SK-N-SH (cell line): Measurements from ENCODE around the gene C4orf50. TPM values are rescaled to one million over a fixed set of nuclear protein-coding genes. Genes with fewer than 3 reads are reported as not detected.
A peak's percentile ranks its signal among the peaks of the same experiment; 100 is the strongest.

Source experiments
- CTCF ChIA-PET: fragments of 300-600, 350-600 bp; formaldehyde crosslinking; extraction: SDS; loops from one replicate; lab custom pipeline; 2021; lab: Yijun Ruan, JAX
- POLR2A ChIA-PET: fragments of 350-600 bp; sonication (Branson Sonifier 250); formaldehyde crosslinking; extraction: SDS; loops from one replicate; lab custom pipeline; 2020; ENCODE audit warnings: antibody characterized with exemption, inconsistent platforms; lab: Yijun Ruan, JAX
- DNase-seq: peaks from one replicate; pipeline ENCODE4 v3.0.0; 2012
- H2AFZ ChIP-seq: fragments of 200-600 bp; sonication (generic); 2 replicates; pipeline ENCODE4 v1.8.1; 2016; ENCODE audit warnings: antibody characterized with exemption, mild to moderate bottlenecking, low read depth
- H3F3A ChIP-seq: fragments of 200-600 bp; sonication (generic); replicated peaks from 2 replicates; pipeline ENCODE3; 2016; ENCODE audit warnings: antibody characterized with exemption, mild to moderate bottlenecking; ENCODE audit not compliant: insufficient read depth
- H3K27ac ChIP-seq, 2 experiments: fragments of 200-500 bp in 1 of 2; fragments of 200-600 bp in 1 of 2; sonication (Bioruptor generic) in 1 of 2; sonication (generic), shearing (Covaris generic) in 1 of 2; 2 replicates each; pipeline versions ENCODE4 v1.5.1 to v1.6.1; 2014 to 2016; ENCODE audit warnings: low read depth in 2 of 2, inconsistent platforms in 1 of 2, low read length in 1 of 2, mild to moderate bottlenecking in 1 of 2, mixed read lengths in 1 of 2
- H3K27me3 ChIP-seq: fragments of 200-600 bp; sonication (generic), shearing (Covaris generic); 2 replicates; pipeline ENCODE4 v1.6.1; 2016; ENCODE audit warnings: mixed run types; ENCODE audit not compliant: insufficient read depth
- H3K36me3 ChIP-seq, 2 experiments: fragments of 200-500 bp in 1 of 2; fragments of 200-600 bp in 1 of 2; sonication (Bioruptor generic) in 1 of 2; sonication (generic) in 1 of 2; replicated peaks in 1 of 2; 2 replicates each; pipeline versions ENCODE3 to v1.5.1; 2014 to 2016; ENCODE audit warnings: low read length in 1 of 2, mild to moderate bottlenecking in 1 of 2; ENCODE audit not compliant: insufficient read depth in 2 of 2, control insufficient read depth in 1 of 2
- H3K4me1 ChIP-seq, 2 experiments: fragments of 200-500 bp in 1 of 2; fragments of 200-600 bp in 1 of 2; sonication (Bioruptor generic) in 1 of 2; sonication (generic), shearing (Covaris generic) in 1 of 2; 2 replicates each; pipeline versions ENCODE4 v1.5.1 to v1.6.1; 2014 to 2016; ENCODE audit warnings: low read depth in 1 of 2, low read length in 1 of 2, mixed run types in 1 of 2; ENCODE audit not compliant: insufficient read depth in 2 of 2, control insufficient read depth in 1 of 2
- H3K4me2 ChIP-seq: fragments of 200-600 bp; sonication (generic), shearing (Covaris generic); 2 replicates; pipeline ENCODE4 v1.6.1; 2017; ENCODE audit warnings: mixed run types
- H3K4me3 ChIP-seq, 2 experiments: fragments of 200-500 bp in 1 of 2; fragments of 200-600 bp in 1 of 2; sonication (Bioruptor generic) in 1 of 2; sonication (generic), shearing (Covaris generic) in 1 of 2; 2 replicates each; pipeline versions ENCODE4 v1.5.1 to v1.8.1; 2014 to 2016; ENCODE audit warnings: low read depth in 2 of 2, inconsistent platforms in 1 of 2, low read length in 1 of 2, mild to moderate bottlenecking in 1 of 2, mixed read lengths in 1 of 2, moderate library complexity in 1 of 2
- H3K79me2 ChIP-seq: fragments of 200-600 bp; sonication (generic); 2 replicates; pipeline ENCODE4 v1.8.1; 2017; ENCODE audit warnings: mild to moderate bottlenecking; ENCODE audit not compliant: insufficient read depth
- H3K9ac ChIP-seq: fragments of 200-600 bp; sonication (generic); 2 replicates; pipeline ENCODE4 v1.6.1; 2017; ENCODE audit warnings: mixed run types
- H3K9me2 ChIP-seq: fragments of 200-600 bp; sonication (generic); 2 replicates; pipeline ENCODE4 v1.6.1; 2017; ENCODE audit warnings: mixed run types
- H3K9me3 ChIP-seq: fragments of 200-600 bp; sonication (generic); 2 replicates; pipeline ENCODE4 v1.6.1; 2017; ENCODE audit warnings: mixed run types, mild to moderate bottlenecking, moderate library complexity
- H4K20me1 ChIP-seq: fragments of 200-600 bp; sonication (generic); 2 replicates; pipeline ENCODE4 v1.6.1; 2017; ENCODE audit warnings: mild to moderate bottlenecking, mixed run types; ENCODE audit not compliant: insufficient read depth
- CHD2 ChIP-seq: fragments of 150-350 bp; IDR thresholded peaks from 2 replicates; pipeline ENCODE4 v1.6.1; 2018; ENCODE audit warnings: low read length; ENCODE audit not compliant: partially characterized antibody
- ELF1 ChIP-seq: IDR thresholded peaks from 2 replicates; pipeline ENCODE4 v1.4.0; 2012
- EP300 ChIP-seq, 2 experiments: IDR thresholded peaks; 2 replicates each; pipeline versions ENCODE4 v1.4.0 to v1.6.1; 2012; ENCODE audit warnings: borderline replicate concordance in 1 of 2, low read depth in 1 of 2, low read length in 1 of 2
- EZH2phosphoT487 ChIP-seq: fragments of 200-600 bp; sonication (generic); IDR thresholded peaks from 2 replicates; pipeline ENCODE4 v1.6.1; 2017; ENCODE audit warnings: low read depth, mixed run types, mild to moderate bottlenecking, antibody characterized with exemption, moderate library complexity, borderline replicate concordance
- GABPA ChIP-seq: IDR thresholded peaks from 2 replicates; pipeline ENCODE4 v1.4.0; 2012; ENCODE audit warnings: low read depth, mild to moderate bottlenecking
- IRF3 ChIP-seq: fragments of 150-350 bp; IDR thresholded peaks from 2 replicates; pipeline ENCODE4 v1.6.1; 2016; ENCODE audit warnings: mild to moderate bottlenecking, low read depth, low read length
- MAX ChIP-seq: IDR thresholded peaks from 2 replicates; pipeline ENCODE4 v1.4.0; 2012; ENCODE audit warnings: low read depth
- MEF2A ChIP-seq: IDR thresholded peaks from 2 replicates; pipeline ENCODE4 v1.4.0; 2012; ENCODE audit warnings: low read depth, borderline replicate concordance
- MXI1 ChIP-seq: IDR thresholded peaks from 2 replicates; pipeline ENCODE4 v1.6.1; 2012; ENCODE audit warnings: mild to moderate bottlenecking, low read depth, low read length, improper control_type of control experiment
- POLR2AphosphoS5 ChIP-seq: IDR thresholded peaks from 2 replicates; pipeline ENCODE4 v1.6.1; 2012; ENCODE audit warnings: low read depth, low read length
- REST ChIP-seq: IDR thresholded peaks from 2 replicates; pipeline ENCODE4 v1.6.1; 2012; ENCODE audit warnings: mild to moderate bottlenecking, low read depth, low read length, moderate library complexity
- RFX5 ChIP-seq: IDR thresholded peaks from 2 replicates; pipeline ENCODE4 v1.6.1; 2012; ENCODE audit warnings: mild to moderate bottlenecking, improper control_type of control experiment, low read length
- RXRA ChIP-seq: IDR thresholded peaks from 2 replicates; pipeline ENCODE4 v1.4.0; 2012; ENCODE audit warnings: low read depth, mild to moderate bottlenecking, borderline replicate concordance
- SIN3A ChIP-seq: IDR thresholded peaks from 2 replicates; pipeline ENCODE4 v1.6.1; 2012; ENCODE audit warnings: low read depth, mild to moderate bottlenecking, low read length, moderate library complexity, borderline replicate concordance
- TCF12 ChIP-seq: IDR thresholded peaks from 2 replicates; pipeline ENCODE4 v1.4.0; 2012
- TEAD4 ChIP-seq: IDR thresholded peaks from 2 replicates; pipeline ENCODE4 v1.4.0; 2012; ENCODE audit warnings: mild to moderate bottlenecking, borderline replicate concordance; ENCODE audit not compliant: insufficient read depth
- USF1 ChIP-seq: IDR thresholded peaks from 2 replicates; pipeline ENCODE4 v1.4.0; 2012; ENCODE audit warnings: low read depth, borderline replicate concordance
- USF2 ChIP-seq: fragments of 150-350 bp; IDR thresholded peaks from 2 replicates; pipeline ENCODE4 v1.6.1; 2017; ENCODE audit warnings: antibody characterized with exemption, low read length, low read depth, borderline replicate concordance
- WGBS: methylation state at CpG from one replicate; pipeline ENCODE4 v1.1.6; 2017; ENCODE audit warnings: low lambda C conversion rate; 5-methylcytosine and 5-hydroxymethylcytosine counted together
- polyA plus RNA-seq, 3 experiments: library from polyadenylated mRNA; depleted of rRNA; stranded (reverse); fragments of >200 nt; gene quantifications; 2 replicates each; pipeline ENCODE4 v1.2.3, GENCODE V29; 2012

The C4orf50 gene
- polyA plus RNA-seq, 1 of the 3 experiments (the other 2 are of a cell fraction), result under 0.01 TPM

GRCh38 chr4:5893004-5893580 lies 125.1 kb downstream of the C4orf50 start, which contains the start of gene CRMP1:
TSS of gene CRMP1 (minus strand) at chr4:5893086. CDS start at chr4:5892969, 117 bp downstream.
- H3K79me2 ChIP-seq, result no peaks in the 10 kb centered on the region
- no peaks in the 10 kb centered on the region for H4K20me1 ChIP-seq
- H3K4me1 ChIP-seq, result peaks cover 0 to 25% of the 10 kb centered on the region in 2 experiments; a peak in 1 of 4 replicates
- no peak within 1 kb of the TSS for H3K4me2 ChIP-seq
- DNase-seq, result peak; percentile 97
- H2AFZ ChIP-seq, result no peak within 1 kb of the TSS
- peaks cover 28% of the 10 kb centered on the region; the same call in 1 of the 2 replicates for H3K27me3 ChIP-seq
- no peaks in the 10 kb centered on the region for H3K9me2 ChIP-seq
- TF ChIP-seq CHD2, result peak; percentile 16
- TF ChIP-seq EP300 (IDR thresholded peaks at IDR 0.05; ENCODE audit: borderline replicate concordance in 1 of 2, low read depth in 1 of 2, low read length in 1 of 2), result no peak
- TF ChIP-seq RXRA, result no peak
- TF ChIP-seq EZH2phosphoT487, result no peak
- TF ChIP-seq MXI1, result peak; percentile 67; the same call in 1 of the 2 replicates
- peak within 1 kb of the TSS in 1 of 2 experiments; percentile 49; a peak in 2 of 4 replicates for H3K4me3 ChIP-seq
- no peaks in the 10 kb centered on the region for H3F3A ChIP-seq
- WGBS, result 19% methylated on average over 13 of the region's 67 CpGs
- peak within 1 kb of the TSS in 1 of 2 experiments; percentile 55; a peak in 2 of 4 replicates for H3K27ac ChIP-seq
- H3K9ac ChIP-seq, result no peak within 1 kb of the TSS
- H3K36me3 ChIP-seq, result no peaks in the 10 kb centered on the region
- POLR2A ChIA-PET, result no interaction called here
- CTCF ChIA-PET, result interaction anchor here (2.0 to 2.1 kb wide), 2 partner anchors 87 to 105 kb away, joined by 6 to 10 read pairs; no protein-coding TSS in a partner anchor
- H3K9me3 ChIP-seq, result no peaks in the 10 kb centered on the region

GRCh38 chr4:5892323-5893003 lies 125.8 kb downstream of the C4orf50 start:
- WGBS, result 0% methylated on average over 6 of the region's 100 CpGs
- Histone ChIP-seq H3K4me3 (peak overlapping the region in 1 of 2 experiments; percentile 49; a peak in 2 of 4 replicates), H4K20me1 (no peaks in the 10 kb centered on the region), H3K4me1 (peaks cover 0 to 25% of the 10 kb centered on the region in 2 experiments; a peak in 1 of 4 replicates), H3K9ac (no peak overlapping the region), H3K79me2 (no peaks in the 10 kb centered on the region), H3K36me3 (no peaks in the 10 kb centered on the region), H3F3A (no peaks in the 10 kb centered on the region), H3K27ac (peak overlapping the region in 1 of 2 experiments; percentile 55; a peak in 2 of 4 replicates), H3K27me3 (peaks cover 28% of the 10 kb centered on the region; the same call in 1 of the 2 replicates), H3K9me2 (no peaks in the 10 kb centered on the region), H2AFZ (no peak overlapping the region), H3K9me3 (no peaks in the 10 kb centered on the region), H3K4me2 (no peak overlapping the region)
- POLR2A ChIA-PET, result no interaction called here
- CTCF ChIA-PET, result interaction anchor here (1.1 to 2.1 kb wide), 5 partner anchors 79 to 106 kb away, joined by 3 to 10 read pairs (median 6); no protein-coding TSS in a partner anchor
- DNase-seq, result peak; percentile 68
- TF ChIP-seq ELF1 (no peak), REST (no peak), RFX5 (no peak), IRF3 (no peak), USF1 (no peak), MXI1 (no peak), USF2 (no peak), MAX (no peak), TEAD4 (no peak), TCF12 (no peak), EZH2phosphoT487 (no peak), MEF2A (no peak), GABPA (no peak), POLR2AphosphoS5 (no peak), SIN3A (no peak), EP300 (IDR thresholded peaks at IDR 0.05; ENCODE audit: borderline replicate concordance in 1 of 2, low read depth in 1 of 2, low read length in 1 of 2) (no peak)
